GM21528 (cell line): ENCODE data around the gene MMEL1.
"Not testable (repeated sequence)": the region's sequence is repeated elsewhere in the genome, so short reads cannot be mapped to it uniquely, and the experiment has no call there.

Experiments used
- ATAC-seq: cut with Tn5 transposase; IDR thresholded peaks from one replicate; pipeline ENCODE4 v1.9.1; 2021; ENCODE audit warnings: mild to moderate bottlenecking, moderate library complexity; ENCODE audit not compliant: unreplicated experiment, low FRiP score

MMEL1 gene

DNA sequence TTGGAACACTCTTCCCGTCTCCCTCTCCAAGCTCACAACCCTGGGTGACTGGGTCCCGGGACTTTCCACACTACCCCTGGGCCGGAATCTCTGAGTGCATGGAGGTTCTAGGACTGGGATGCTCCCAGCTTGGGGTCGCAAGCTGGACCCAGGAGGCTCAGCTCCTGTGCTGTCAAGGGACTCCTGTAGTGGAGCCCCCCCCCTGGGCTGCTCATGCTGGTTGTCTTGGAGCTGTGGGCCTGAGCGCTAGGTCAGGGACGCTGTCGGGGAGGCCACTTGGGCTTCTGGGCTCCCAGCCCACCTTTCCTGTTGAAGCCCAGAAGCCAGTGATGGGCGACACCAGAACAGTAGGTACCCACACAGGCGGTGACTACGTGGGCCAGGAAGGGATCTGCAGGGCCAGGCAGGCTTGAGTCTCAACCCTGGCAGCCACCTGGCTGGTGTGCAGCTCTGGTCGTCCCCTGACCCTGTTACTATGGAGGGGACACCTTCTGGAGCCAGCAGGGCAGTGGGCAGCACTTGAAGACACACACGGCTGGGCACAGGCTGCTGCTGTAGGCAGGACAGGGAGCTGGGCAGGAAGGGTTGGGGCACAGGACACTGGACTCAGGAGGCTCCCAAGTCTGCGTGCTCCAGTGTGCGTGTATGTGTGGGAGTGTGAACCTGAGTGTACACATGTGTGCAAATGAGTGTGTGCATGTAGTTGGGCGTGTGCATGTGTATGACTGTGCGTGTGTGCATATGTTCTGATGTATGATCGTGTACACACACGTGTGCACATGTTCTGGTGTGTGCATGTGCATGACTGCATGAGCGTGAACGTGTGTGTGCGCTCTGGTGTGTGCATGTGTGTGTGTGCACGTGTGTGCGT, 3.0 kb downstream of the MMEL1 start:
- ATAC-seq, result no peak

DNA sequence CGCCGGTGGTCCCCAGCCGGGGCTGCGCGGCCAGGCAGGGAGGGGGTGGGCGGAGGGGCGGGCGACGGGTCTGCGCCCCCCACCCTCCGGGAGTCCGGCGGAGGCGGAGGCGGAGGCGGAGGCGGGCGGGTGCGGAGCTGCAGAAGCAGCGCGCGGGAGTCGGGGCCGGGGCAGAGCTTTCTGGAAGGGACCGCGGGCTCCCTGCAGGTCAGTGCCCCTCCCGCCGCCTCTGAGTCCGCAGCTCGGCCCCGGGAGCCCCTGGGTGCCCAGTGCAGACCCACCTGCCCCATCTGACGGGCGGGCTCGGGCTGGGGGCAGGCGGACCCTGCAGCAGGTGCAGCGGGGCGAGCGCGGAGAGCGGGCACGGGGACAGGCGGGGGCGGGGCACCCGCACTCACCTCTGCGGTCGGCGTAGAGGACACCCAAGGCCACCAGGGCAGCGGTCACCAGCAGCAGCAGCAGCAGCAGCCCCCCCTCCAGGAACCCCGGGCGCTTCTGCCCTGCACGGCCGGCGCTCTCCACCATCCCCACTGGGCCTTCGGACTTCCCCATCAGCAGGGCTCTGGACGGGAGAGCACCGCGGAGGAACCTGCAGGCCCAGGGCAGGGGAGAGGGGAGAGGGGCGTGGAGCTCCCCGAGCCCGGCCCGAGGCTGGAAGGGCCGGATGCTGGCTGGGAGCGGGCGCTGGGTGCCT, 3.7 kb downstream of the MMEL1 start:
- no peak for ATAC-seq

DNA sequence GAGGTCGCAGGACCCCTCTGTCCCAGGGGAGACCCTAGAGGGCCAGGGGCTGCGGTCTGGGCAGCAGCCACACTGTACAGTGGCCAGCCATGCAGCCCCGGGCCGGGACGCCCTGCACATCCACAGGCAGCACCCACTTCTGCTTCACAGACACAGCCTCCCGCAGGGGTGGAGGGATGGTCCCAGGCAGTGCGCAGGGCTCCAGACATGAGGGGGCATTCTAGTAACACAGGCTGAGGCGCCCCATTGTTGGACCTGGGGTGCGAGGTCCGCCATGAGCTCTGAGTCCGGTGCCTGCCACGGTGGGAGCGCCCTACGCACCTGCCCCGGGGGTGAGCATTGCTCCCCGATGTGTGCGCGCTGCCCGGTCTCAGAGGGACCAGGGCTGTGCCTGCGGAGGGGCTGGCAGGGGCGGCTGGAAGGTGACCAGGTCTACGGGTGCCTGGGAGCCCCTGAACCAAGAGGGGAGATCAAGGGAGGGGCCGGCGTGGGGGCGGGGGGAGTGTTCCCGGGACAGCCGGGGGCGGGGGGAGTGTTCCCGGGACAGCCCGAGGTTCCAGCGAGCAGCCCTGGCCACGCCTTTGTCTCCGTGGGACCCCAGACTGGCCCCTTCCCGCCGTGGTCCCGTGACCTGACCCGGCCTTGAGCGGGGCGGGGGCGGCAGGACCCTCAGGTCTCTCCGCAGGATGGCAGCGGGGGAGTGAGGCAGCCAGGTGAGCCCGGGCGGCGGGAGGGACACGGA, 4.5 kb downstream of the MMEL1 start:
- no peak for ATAC-seq

DNA sequence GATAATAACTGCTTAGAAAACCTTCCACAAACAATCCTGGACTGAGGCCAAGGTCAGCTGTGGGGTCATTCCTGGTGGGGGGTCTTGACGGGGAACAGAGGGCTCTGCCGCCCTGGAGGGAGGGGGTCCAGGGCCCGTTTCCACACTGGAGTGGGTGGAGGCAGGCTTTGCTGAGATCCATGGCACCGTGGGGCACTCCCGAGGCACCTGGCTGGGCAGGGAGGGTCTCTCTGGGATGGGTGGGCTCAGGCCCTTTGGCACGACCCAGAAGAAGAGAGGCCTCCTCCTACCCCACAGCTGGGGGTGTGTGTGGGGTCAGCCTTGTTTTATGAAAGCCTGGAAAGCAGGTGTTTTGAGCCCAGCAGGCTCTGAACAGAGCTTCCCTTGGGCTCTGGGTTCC, 5.1 kb downstream of the MMEL1 start:
- no peak for ATAC-seq

DNA sequence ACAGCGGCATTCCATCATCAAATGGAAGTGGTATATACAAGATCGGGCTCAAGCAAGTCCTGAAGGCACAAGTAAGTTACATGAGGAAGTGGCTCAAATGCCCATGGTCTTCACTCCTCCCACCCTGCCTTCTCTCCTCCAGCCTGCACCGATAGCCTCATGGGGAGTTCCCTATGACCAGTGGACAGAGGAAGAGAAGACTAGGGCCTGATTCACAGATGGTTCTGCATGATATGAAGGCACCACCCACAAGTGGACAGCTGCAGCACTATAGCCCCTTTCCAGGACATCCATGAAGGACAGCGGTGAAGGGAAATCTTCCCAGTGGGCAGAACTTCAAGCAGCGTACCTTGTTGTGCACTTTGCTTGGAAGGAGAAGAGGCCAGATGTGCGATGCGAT, 7.1 kb downstream of the MMEL1 start:
- ATAC-seq, result not testable (repeated sequence)

DNA sequence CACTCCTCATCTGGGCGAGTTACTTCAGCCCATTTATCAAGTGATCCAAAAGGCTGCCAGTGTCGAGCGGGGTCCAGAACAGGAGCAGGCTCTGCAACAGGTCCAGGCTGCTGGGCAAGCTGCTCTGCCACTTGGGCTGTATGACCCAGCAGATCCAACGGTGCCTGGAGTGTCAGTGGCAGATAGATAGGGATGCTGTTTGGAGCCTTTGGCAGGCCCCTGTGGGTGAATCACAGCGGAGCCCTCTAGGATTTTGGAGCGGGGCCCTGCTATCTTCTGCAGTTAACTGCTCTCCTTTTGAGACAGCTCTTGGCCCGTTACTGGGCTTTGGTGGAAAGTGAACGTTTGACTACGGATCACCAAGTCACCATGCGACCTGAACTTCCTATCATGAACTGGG, 7.5 kb downstream of the MMEL1 start:
- no peak for ATAC-seq

DNA sequence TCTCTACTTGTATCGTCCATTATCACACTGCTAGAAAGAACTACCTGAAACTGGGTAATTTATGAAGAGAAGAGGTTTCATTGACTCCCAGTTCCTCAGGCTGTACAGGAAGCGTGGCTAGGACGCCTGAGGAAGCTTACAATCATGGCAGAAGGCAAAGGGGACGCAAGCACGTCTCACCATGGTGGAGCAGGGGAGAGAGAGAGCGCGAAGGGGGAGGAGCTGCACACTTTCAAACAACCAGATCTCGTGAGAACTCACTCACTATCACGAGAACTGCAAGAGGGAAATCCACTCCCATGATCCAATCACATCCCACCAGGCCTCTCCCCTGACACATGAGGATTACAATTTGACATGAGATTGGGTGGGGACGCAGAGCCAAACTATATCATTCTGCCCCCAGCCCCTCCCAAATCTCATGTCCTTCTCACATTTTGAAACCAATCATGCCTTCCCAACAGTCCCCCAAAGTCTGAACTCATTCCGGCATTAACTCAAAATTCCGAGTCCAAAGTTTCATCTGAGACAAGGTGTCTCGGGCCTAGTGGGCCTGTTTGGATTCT, 8.0 kb downstream of the MMEL1 start:
- no peak for ATAC-seq

DNA sequence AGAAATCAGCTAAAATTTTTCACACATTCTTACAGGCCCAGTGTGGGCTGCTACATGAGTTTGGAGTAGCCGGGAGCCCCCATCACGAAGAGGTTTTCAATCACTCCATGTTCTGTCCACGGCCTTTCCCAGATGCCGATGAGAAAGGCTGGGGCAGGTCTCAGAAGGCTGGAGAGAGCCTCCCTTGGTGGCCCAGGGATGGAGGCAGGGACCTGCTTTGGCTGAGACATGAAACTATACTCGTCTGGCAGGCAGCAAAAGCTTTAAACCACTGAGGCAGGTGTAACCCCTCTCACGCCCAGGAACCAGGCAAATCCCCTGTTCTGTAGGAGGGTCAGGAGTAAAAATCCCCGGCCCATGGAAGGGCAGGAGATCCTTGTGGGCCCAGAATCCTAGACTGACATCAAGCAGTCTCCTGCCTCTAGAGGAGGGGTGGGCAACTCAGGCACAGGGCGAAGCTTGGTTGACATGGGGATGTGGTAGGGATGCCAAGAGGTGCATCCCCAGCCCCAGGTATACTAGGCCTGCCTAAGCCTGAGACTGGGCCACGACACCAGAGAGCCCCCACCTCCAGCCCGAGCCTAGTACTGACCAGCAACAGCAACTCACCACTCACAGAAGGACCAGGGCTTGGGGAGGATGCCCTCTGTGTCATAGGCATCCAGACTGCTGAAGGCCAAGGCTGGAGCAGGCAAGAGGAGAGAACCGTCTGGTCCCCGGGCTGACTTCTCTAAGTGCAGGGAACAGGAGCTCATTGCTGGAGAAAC, 9.1 kb downstream of the MMEL1 start:
- no peak for ATAC-seq

DNA sequence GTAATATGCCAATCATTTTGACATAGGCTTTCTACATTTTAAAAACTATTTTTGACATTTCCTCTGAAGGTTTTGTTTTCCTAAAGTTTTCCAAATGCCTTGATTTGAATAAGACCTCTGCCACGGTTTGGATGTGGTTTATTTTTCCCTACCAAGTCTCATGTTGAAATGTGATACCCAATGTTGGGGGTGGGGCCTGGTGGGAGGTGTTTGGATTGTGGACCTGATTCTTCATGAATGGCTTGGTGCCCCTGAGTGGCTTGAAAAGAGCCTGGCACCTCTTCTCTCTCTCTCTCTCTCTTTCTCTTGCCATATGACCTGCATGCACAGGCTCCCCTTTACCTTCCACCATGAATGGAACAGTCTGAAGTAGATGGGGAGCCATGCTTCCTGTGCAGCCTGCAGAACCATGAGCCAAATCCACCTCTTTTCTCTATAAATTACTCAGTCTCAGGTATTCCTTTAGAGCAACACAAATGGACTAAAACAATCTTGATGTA, 14.8 kb downstream of the MMEL1 start:
- no peak for ATAC-seq

DNA sequence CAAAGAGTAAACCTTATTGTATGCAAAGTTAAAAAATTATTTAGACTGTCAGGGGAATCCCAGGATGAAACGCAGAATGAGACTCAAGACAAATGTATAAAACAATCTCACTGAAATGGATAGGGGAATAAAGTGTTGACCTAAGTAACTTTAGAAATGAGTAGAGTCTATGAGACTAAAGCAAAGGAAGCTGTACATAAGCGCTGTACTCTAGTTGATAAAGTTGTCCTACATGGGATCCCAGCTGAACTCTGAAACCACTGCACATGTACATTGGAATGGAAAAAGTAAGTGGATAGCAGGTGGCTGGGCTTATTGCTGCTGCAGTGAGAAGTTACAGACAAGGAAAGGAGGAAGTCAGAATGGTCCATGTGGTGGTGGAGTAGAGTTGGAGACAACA, 18.7 kb downstream of the MMEL1 start:
- no peak for ATAC-seq

DNA sequence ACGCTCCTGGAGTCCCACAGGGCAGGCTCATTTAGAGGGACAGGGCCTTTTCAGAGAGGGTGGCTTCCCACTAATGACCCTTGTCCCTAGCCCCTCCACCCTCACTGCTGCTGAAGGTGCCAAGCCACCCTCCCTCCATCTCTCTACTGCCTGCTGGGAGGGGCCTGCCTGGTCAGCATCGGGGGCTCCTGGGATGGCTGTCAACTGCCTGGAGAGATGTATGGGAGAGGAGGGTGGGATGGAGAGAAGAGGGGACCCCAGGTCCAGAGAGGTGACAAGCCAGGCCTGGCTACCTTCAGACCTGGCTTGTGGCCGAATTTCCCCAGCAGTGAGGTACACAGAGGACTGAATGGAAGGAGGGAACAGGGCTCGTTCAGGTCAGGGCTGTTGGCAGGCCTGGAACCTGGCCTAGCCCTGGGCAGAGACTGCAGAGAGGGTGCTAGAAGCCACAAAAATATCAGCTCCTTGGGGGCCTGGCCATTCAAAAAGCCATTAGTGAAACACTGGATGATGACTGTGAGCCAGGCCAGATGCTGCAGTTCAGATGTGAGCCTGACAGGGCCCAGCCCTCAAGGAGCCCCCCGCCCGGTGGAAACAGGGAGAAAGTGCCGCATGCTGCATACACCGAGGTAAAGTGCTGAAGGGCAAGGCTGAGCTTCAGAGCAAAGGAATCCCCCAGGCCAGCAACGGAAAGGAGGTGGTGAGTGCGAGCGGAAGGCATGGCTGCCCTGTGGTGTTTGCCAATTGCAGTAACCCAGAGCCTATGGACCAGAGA, 20.0 kb downstream of the MMEL1 start:
- no peak for ATAC-seq

DNA sequence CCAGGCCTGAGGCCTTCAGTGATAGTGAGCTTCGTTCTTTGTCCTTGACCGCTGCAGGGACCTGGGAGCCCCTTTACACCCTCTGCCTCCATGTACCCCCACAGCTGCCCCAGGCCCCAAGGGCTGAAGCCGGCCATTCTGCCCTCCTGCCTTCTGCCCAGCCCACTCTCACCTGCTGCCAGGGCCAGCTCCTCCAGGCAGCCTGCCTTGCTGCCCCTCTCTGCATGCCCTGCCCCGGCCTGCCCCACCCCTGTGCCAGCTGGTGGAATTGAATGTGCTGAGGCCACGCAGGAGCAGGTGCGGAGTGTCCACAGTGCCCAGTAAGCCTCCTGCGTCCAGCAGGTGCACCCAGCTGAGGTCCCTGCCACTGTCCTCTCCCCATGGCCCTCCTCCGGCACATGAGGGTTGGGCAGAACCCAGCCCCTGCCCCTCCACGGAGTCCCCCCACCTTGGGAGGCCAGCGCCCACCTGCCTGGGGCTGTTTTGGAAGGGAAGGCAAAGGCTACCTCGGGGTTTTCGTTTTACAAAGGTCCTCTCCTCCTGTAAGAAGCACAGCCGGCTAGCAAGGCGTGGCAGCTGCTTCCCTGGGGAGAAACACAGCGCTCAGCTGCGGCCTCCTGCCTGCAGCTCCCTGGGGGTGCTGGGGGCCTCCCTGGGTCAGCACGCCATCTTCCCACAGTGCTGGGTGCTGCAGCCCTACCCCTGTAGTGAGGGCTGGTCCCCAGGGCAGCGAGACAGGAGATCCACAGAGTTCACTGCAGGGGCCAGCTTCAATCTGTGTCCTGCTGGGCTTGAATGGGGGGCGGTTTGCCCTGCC, 21.0 kb downstream of the MMEL1 start:
- ATAC-seq, result no peak

DNA sequence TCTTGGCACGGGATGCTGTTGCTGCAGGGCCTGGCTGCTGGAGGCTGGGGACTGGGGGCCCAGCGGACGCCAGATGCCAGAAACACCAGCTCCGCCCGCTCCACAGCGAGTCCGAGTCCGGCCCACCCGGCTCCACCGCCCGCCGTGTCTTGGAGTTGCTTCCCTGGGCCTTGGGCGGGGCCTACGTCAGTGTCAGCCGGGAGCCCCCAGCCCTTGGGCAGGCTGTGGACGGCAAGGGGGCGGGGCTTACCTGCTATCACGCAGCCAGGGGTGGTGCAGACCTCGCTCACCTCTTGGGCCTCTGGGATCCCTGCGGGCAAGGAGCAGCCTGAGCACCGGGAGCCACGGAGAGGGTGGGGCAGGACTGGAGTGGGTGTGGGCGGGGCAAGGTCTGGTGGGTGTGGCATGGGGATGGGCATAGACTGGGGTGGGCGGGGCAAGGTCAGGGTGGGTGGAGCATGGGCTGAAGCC, 21.8 kb downstream of the MMEL1 start:
- ATAC-seq, result no peak

DNA sequence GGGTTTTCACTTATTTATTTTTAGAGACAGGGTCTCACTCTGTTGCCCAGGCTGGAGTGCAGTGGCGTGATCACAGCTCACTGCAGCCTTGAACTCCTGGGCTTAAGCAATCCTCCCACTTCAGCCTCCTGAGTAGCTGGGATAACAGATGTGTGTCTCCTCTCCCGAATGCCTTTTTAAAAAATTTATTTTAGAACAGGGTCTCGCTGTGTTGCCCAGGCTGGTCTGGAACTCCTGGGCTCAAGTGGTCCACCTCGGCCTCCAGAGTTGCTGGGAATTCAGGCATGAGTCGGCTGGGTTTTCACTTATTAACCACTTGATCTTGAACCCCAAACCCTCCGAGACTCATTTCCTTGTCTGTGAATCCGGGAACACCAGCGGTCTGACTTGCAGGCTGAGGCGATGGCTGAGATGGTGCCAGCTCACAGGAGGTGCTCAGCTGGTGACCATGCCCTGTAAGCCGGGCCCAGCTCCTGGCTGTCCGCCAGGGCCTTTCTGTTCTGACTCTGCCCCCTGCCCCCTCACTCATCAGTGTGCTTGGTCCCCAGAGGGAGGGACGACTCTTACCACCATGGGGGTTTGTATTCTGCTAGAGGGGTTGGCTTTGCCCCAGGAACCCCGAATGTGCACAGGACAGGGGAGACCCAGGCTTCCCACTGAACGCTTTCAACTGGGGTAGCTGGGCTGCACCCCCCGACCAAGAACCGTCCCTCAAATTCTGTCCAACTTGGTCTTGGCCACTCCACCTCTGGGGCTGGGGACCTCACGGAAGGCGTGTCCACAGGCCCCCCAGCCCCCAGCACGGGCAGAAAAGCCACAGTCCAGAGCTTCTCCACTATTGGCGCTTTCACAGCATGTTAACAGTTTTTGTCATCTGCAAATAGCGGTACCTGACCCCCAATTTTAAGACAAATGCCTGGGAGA, 22.5 kb downstream of the MMEL1 start:
- no peak for ATAC-seq

DNA sequence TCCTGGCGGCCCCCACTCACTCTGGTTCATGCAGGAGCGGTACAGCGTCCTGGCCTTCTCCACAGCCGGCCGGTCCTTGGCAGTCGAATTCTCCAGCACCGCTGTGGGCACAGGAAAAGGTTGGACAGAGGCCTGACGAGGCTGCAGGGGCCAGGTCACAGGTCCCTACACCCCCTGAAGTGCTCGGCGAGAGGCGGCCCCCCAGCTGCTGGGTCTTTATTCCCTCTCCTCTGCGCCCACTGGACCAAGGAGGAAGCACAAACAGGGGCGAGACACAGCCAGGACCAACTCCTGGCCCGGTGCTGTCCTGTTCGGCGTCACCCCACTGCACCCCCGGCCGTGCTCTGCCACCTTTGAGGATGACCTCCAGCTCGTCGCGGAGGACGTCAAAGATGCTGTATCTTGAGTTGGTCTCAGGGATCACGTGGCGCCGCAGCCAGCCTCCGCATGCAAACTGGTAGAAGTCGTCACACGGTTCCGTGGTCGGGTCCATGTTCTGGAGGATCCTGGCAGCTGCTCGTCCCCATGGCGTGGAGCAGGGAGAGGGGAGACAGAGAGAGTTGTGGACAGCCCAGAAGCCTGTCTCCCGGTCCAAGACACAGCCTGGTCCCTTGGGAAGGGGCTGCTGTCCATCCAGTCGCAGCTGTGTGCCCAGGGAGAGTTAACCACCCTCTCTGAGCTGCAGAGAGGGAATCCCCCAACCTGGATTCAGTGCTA, 23.3 kb downstream of the MMEL1 start:
- no peak for ATAC-seq

DNA sequence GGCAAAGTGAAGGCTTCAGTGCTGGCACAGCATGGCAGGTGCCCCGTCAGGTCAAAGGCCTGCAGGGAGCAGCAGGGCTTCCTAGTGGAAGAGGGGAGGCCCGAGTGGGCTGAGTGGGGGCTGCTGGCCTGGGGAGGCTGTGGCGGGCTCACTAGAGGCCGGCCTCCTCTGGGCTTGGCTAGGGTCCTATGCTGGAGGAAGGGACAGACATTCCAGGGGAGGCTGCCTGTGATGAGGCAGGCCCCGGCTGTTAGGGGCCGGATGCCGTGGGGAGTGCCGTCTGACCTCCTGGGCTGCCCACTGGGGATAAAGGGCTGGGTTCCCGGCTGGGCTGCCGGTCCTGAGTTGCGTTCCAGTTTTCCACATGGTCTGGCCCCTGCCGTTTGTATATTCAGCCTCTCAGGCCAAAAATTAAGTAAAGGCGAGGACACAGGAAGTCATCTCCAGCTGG, 25.1 kb downstream of the MMEL1 start:
- ATAC-seq, result no peak
